PFSK-1 (cell line): Measurements from ENCODE around the gene GASK1B.

Experiments
- POLR2AphosphoS5 ChIP-seq: IDR thresholded peaks from 2 replicates; pipeline ENCODE4 v1.6.1; 2012; ENCODE audit warnings: low read depth, mild to moderate bottlenecking, control low read depth, low read length, moderate library complexity
- REST ChIP-seq, 2 experiments: IDR thresholded peaks; 2 replicates each; pipeline versions ENCODE4 v1.6.1 to v1.8.0; 2011 to 2012; ENCODE audit warnings: low read depth in 2 of 2, low read length in 2 of 2, control low read depth in 1 of 2, inconsistent platforms in 1 of 2, mild to moderate bottlenecking in 1 of 2, moderate library complexity in 1 of 2; ENCODE audit not compliant: insufficient read depth in 1 of 2
- SIN3A ChIP-seq: IDR thresholded peaks from 2 replicates; pipeline ENCODE4 v1.6.1; 2012; ENCODE audit warnings: mild to moderate bottlenecking, low read length, moderate library complexity, borderline replicate concordance; ENCODE audit not compliant: insufficient read depth
- TAF1 ChIP-seq: IDR thresholded peaks from 2 replicates; pipeline ENCODE4 v1.6.1; 2012; ENCODE audit warnings: low read length, control low read depth, borderline replicate concordance; ENCODE audit not compliant: insufficient read depth

- TF ChIP-seq TAF1, result no peak
- no peak for TF ChIP-seq POLR2AphosphoS5
- TF ChIP-seq REST (IDR thresholded peaks at IDR 0.05; ENCODE audit: insufficient read depth in 1 of 2, low read depth in 2 of 2, low read length in 2 of 2), result no peak
- TF ChIP-seq SIN3A, result no peak
These were observed 19.8 kb upstream of the GASK1B start for GRCh38 chr4:158192439-158193158.
